DOHH2 (cell line): ENCODE data around the gene HOXB3.

Experiments used
- EZH2phosphoT487 ChIP-seq: fragments of 200-600 bp; sonication (generic); IDR thresholded peaks from 2 replicates; pipeline ENCODE4 v1.6.1; 2017; ENCODE audit warnings: borderline replicate concordance, mild to moderate bottlenecking, antibody characterized with exemption, low read length, moderate library complexity, mixed read lengths
- TF ChIP-seq, protein P1 (sequence below): fragments of 200-600 bp; sonication (generic); IDR thresholded peaks from one replicate; pipeline ENCODE4 v1.5.1; 2014; ENCODE audit warnings: antibody characterized with exemption, mild to moderate bottlenecking, low read depth, low read length; ENCODE audit not compliant: poor library complexity, severe bottlenecking

DNA sequence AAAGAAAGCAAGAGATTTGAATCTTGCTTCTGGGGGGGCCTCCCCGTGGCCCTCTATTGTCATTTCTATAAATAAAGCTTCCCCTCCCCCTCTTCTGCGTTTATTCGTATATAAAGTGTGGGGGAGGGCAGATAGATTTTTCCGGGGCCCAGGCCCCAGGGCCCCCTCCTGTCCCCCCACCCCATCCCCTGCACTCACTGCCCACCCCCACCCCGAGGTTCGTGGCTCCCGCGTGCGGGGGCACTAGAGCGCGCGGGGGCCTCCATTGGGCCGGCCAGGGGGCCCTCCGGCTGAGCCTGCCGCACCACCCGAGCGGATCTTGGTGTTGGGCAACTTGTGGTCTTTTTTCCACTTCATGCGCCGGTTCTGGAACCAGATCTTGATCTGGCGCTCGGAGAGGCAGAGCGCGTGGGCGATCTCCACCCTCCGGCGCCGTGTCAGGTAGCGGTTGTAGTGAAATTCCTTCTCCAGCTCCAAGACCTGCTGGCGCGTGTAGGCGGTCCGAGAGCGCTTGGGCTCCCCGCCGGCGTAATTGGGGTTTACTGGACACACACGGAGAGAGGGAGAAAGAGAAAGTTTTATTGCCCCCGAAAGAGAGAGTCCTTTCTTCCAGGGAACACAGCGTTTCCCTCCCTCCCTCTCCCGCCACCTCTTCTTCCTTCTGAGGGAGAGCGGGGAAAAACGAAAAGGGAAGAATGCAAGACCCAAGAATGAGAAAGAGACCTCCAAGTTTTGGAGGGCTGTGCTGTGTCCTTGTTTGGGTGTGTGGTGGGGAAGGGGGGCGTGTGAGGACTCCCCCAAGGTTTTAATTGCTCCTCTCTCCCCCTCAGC, 13.3 kb downstream of the HOXB3 start:
- TF ChIP-seq, protein P1, sequence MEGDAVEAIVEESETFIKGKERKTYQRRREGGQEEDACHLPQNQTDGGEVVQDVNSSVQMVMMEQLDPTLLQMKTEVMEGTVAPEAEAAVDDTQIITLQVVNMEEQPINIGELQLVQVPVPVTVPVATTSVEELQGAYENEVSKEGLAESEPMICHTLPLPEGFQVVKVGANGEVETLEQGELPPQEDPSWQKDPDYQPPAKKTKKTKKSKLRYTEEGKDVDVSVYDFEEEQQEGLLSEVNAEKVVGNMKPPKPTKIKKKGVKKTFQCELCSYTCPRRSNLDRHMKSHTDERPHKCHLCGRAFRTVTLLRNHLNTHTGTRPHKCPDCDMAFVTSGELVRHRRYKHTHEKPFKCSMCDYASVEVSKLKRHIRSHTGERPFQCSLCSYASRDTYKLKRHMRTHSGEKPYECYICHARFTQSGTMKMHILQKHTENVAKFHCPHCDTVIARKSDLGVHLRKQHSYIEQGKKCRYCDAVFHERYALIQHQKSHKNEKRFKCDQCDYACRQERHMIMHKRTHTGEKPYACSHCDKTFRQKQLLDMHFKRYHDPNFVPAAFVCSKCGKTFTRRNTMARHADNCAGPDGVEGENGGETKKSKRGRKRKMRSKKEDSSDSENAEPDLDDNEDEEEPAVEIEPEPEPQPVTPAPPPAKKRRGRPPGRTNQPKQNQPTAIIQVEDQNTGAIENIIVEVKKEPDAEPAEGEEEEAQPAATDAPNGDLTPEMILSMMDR, result no peak
- no peak for TF ChIP-seq EZH2phosphoT487
